ENCODE data around the gene JAK1.

DNA sequence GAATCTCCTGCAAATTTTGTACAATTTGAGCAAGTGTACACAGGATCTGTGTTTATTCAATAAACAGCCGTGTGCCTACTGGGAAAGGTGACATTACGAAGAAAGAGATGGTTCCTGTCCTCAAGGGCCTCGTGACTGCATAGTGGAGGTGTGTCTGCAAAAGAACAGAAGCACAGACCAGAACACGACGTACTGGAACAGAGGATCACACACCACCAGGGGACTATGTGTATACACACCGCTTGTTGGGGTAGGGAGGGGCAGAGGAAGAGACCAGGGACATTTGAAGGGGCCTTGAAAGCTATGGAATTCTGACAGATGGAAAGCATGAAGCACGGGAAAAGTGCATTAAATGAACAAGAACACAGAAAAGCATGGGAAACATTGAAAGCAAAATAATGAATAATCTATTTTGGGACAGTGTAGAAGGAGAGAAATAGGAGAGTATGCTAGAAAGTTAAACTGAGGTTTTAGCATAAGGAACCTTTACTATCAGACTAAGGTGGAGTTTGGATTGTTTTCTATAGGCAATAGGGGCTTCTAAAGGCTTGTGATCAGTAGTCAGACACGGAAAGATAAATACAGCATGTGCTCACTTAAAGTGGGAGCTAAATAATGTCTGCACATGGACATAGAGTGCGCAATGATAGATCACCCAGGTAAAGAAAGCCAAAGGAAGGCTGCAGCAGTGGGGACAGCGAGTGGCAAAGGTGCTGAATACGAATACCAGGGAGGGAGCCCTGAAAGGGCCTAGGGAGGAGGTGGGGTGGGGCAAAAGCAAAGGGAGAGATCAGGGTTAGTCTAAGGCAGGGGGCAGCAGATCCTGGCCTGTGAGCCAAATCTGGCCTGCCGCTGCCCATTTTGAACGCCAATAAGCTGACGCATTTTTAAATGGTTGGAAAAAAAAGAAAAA lies 11.0 kb downstream of the JAK1 start:
- TF ChIP-seq, protein P1, sequence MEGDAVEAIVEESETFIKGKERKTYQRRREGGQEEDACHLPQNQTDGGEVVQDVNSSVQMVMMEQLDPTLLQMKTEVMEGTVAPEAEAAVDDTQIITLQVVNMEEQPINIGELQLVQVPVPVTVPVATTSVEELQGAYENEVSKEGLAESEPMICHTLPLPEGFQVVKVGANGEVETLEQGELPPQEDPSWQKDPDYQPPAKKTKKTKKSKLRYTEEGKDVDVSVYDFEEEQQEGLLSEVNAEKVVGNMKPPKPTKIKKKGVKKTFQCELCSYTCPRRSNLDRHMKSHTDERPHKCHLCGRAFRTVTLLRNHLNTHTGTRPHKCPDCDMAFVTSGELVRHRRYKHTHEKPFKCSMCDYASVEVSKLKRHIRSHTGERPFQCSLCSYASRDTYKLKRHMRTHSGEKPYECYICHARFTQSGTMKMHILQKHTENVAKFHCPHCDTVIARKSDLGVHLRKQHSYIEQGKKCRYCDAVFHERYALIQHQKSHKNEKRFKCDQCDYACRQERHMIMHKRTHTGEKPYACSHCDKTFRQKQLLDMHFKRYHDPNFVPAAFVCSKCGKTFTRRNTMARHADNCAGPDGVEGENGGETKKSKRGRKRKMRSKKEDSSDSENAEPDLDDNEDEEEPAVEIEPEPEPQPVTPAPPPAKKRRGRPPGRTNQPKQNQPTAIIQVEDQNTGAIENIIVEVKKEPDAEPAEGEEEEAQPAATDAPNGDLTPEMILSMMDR (IDR thresholded peaks at IDR 0.05), result no peak
- TF ChIP-seq POLR2A (IDR thresholded peaks at IDR 0.05), result no peak

All from breast epithelium (tissue), 3 donors.